ENCODE data around the gene CPLANE2. TPM values are rescaled to one million over a fixed set of nuclear protein-coding genes. Genes with fewer than 3 reads are reported as not detected.
"Not testable (repeated sequence)": the region's sequence is repeated elsewhere in the genome, so short reads cannot be mapped to it uniquely, and the experiment has no call there.

The CPLANE2 gene
- total RNA-seq, 1 donor from 2014 or later: 11.8 TPM

GRCh38 chr1:16202281-16203210, 34.4 kb downstream of the CPLANE2 start:
- DNase-seq (ENCODE audit: missing footprints) (no peak), ATAC-seq (no peak)
- intact Hi-C loops (cut with DNase I): no loop called here

- intact Hi-C loops (cut with DNase I): no loop called here
- no peak for DNase-seq (ENCODE audit: missing footprints)
Measured at GRCh38 chr1:16199700-16200099, 37.3 kb downstream of the CPLANE2 start.

GRCh38 chr1:16199157-16199501, 37.9 kb downstream of the CPLANE2 start:
- DNase-seq (ENCODE audit: missing footprints): no peak
- ATAC-seq: no peak

More at GRCh38 chr1:16199700-16200099, 37.3 kb downstream of the CPLANE2 start:
- no peak for ATAC-seq

GRCh38 chr1:16198444-16199156, 38.4 kb downstream of the CPLANE2 start:
- DNase-seq (ENCODE audit: missing footprints): no peak
- no peak for ATAC-seq
- intact Hi-C loops (cut with DNase I): no loop called here

More at GRCh38 chr1:16199157-16199501, 37.9 kb downstream of the CPLANE2 start:
- intact Hi-C loops (cut with DNase I): no loop called here

- ATAC-seq (no peak), DNase-seq (ENCODE audit: missing footprints) (no peak)
- intact Hi-C loops (cut with DNase I): no loop called here
Measured at GRCh38 chr1:16196874-16197273, 40.1 kb downstream of the CPLANE2 start.

GRCh38 chr1:16196139-16196538, 40.8 kb downstream of the CPLANE2 start:
- intact Hi-C loops (cut with DNase I); DNase-seq (ENCODE audit: missing footprints): not testable (repeated sequence)

GRCh38 chr1:16195518-16195905, 41.5 kb downstream of the CPLANE2 start:
- intact Hi-C loops (cut with DNase I): no loop called here
- no peak for DNase-seq (ENCODE audit: missing footprints)
- ATAC-seq: no peak

More at GRCh38 chr1:16196139-16196538, 40.8 kb downstream of the CPLANE2 start:
- not testable (repeated sequence) for ATAC-seq

- ATAC-seq (no peak), DNase-seq (ENCODE audit: missing footprints) (no peak)
- intact Hi-C loops (cut with DNase I): no loop called here
Measured at GRCh38 chr1:16191916-16192546, 45.0 kb downstream of the CPLANE2 start.

GRCh38 chr1:16191309-16191708, 45.7 kb downstream of the CPLANE2 start:
- DNase-seq (ENCODE audit: missing footprints) (no peak), ATAC-seq (no peak)
- intact Hi-C loops (cut with DNase I): no loop called here

GRCh38 chr1:16189921-16190621, 46.9 kb downstream of the CPLANE2 start:
- ATAC-seq (no peak), DNase-seq (ENCODE audit: missing footprints) (no peak)
- intact Hi-C loops (cut with DNase I): no loop called here

GRCh38 chr1:16189003-16189402, 48.0 kb downstream of the CPLANE2 start:
- intact Hi-C loops (cut with DNase I): no loop called here
- ATAC-seq (peak; percentile 23), DNase-seq (ENCODE audit: missing footprints) (no peak)

GRCh38 chr1:16187748-16188401, 49.1 kb downstream of the CPLANE2 start:
- intact Hi-C loops (cut with DNase I): loop anchor here (1.0 to 2.0 kb wide), 2 partner anchors 33 to 109 kb away; no protein-coding TSS in a partner anchor
- DNase-seq (ENCODE audit: missing footprints): no peak

GRCh38 chr1:16186655-16187235, 50.2 kb downstream of the CPLANE2 start:
- intact Hi-C loops (cut with DNase I): loop anchor here (1.0 to 2.0 kb wide), 2 partner anchors 32 to 107 kb away; no protein-coding TSS in a partner anchor
- DNase-seq (ENCODE audit: missing footprints): no peak
- ATAC-seq: no peak

More at GRCh38 chr1:16187748-16188401, 49.1 kb downstream of the CPLANE2 start:
- peak; percentile 85 for ATAC-seq

GRCh38 chr1:16184557-16185303, 52.3 kb downstream of the CPLANE2 start:
- intact Hi-C loops (cut with DNase I): no loop called here
- DNase-seq (ENCODE audit: missing footprints): no peak
- ATAC-seq: no peak

GRCh38 chr1:16183765-16184556, 53.0 kb downstream of the CPLANE2 start:
- intact Hi-C loops (cut with DNase I): no loop called here
- no peak for DNase-seq (ENCODE audit: missing footprints)
- ATAC-seq: no peak

GRCh38 chr1:16183179-16183578, 53.8 kb downstream of the CPLANE2 start:
- ATAC-seq: no peak
- intact Hi-C loops (cut with DNase I): no loop called here
- peak; percentile 13 for DNase-seq (ENCODE audit: missing footprints)
